Renal cortex interstitium (tissue), 11 donors: Measurements from ENCODE around the gene CPS1. TPM values are rescaled to one million over a fixed set of nuclear protein-coding genes. Genes with fewer than 3 reads are reported as not detected.

Experiments used
- DNase-seq, 11 donors: peaks; one replicate each; pipeline ENCODE4 v3.0.0-alpha.2; 2013; ENCODE audit warnings: low read depth in 9 of 11, low spot score in 4 of 11; ENCODE audit errors: extremely low read depth in 1 of 11
- polyA plus RNA-seq, 3 donors: library from polyadenylated mRNA; unstranded; fragments of 120-200 nt; gene quantifications; one replicate each; pipeline ENCODE4 v1.2.1, GENCODE V29; 2013; ENCODE audit not compliant: insufficient read length in 3 of 3

The CPS1 gene
- polyA plus RNA-seq, 3 donors, result 2.4 to 5.4 (median 3.8) TPM

DNA sequence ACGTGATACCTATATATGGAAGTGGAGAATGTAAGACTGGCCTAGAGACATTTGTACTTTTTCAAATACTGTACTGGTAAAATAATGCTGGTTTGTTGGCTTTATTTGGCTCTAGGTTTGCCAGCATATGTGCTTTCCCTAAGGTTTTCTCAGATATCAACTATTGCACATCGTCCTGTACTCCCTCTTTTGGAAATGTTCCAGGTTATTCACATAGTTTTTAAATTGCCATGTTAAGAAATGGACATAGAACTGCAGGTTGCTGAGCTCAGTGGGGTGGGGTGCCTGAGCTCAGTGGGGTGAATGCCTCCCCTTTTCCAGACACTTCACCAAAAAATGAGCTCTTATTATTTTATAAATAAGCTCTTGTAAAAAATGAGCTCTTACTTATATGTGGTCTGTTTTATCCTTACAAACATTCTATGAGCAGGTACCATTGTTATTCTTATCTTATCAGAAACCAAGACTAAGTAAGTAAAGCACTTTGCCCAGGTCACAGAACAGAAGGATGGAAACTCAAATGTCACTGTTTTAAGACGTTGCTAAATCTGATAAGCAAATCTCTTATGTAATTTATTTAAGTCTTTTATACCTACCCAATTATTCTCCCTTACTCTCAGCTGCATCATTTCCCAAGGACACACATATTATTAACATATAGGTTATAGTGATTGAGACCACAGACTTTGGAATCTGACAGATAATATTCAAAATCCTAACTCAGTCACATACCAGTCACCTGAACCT is 99.0 kb downstream of the CPS1 start:
- no peak for DNase-seq

GRCh38 chr2:210657874-210658273 is 101.5 kb downstream of the CPS1 start:
- DNase-seq, result no peak

- DNase-seq, result no peak
Observed at GRCh38 chr2:210660751-210661150, 104.4 kb downstream of the CPS1 start.

DNA sequence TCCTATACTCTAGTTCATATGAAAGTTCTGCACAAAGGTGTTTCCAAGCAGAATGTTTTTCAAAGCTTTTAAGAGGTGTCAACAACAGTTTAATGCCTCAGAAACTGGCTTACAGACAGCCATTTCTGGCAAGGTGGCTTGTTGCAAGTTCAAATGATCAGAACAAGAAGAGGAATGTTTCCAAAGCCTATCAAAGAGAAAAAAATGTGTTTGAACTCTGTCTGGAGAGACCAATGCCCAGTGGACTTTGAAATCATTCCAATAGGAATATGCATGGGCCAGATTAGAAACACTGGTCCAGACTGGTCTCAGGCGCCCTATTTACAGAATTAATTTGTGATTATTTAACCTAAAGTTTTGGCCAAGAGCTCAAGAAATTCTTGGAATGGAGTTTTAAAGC is 106.2 kb downstream of the CPS1 start:
- no peak for DNase-seq

DNA sequence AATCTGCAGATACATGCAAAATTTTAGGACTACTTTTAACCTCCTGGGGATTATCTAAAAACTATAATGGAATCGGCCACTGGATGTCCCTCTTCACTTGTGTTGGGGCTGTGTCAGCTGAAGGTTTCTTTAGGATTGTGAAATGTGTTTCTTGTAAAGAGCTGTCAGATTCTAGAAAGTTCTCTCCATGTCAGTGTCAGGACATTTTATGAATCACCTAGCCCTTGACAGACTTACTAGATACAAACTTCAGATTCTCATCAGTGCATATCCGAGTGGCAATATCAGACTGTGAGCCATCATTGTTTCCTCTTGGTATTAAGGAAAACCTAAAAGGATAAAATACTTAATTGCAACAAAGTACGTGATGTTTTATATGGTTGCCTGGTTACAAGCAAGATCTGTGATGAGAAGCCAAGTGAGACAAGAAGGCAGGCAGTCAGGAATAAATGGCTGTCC is 107.3 kb downstream of the CPS1 start:
- DNase-seq, result peak; percentile 1 to 32 (median 15)

- DNase-seq, result no peak
Observed at GRCh38 chr2:210667711-210668110, 111.3 kb downstream of the CPS1 start.

DNA sequence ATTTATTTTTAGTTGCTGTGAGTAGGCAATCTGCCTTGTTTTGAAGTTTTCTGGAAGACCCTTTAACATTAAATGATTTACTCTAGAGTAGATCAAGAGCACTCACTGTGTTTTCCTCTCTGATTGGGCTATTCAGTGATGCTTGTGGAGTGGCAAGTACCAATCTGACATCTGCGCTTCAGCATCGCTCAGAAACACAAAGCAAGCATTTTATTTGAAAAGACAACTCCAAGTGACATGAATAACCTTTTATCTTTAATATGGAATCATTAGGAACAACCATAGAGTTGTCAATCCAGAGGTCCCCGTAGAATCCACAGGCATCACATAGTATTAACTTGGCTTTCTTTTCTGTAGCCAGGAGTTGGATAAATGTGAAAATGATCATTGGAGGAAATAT is 114.7 kb downstream of the CPS1 start:
- no peak for DNase-seq

- DNase-seq, result no peak
Observed at GRCh38 chr2:210673117-210673516, 116.7 kb downstream of the CPS1 start.

- DNase-seq, result no peak
Observed at GRCh38 chr2:210676067-210676466, 119.7 kb downstream of the CPS1 start.

DNA sequence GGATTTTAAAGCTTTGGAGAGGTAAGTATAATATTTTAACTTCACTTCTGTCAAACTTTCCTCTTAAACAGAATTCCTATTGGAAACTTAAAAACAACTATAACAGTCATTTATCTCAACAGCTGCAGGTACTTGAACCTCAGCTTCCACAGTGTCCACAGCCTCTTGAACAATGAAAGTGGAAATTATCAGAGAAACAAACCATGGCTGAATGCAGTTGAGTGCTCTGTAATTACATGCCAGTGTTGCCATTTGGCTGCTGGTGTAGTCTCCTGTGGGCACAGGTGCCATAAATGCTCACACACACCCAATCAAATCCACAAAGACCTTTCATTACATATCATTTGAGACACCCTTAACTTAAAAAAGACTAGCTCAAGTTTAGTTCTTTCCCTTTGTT is 125.1 kb downstream of the CPS1 start:
- no peak for DNase-seq

- no peak for DNase-seq
Observed at GRCh38 chr2:210686401-210686800, 130.0 kb downstream of the CPS1 start.

DNA sequence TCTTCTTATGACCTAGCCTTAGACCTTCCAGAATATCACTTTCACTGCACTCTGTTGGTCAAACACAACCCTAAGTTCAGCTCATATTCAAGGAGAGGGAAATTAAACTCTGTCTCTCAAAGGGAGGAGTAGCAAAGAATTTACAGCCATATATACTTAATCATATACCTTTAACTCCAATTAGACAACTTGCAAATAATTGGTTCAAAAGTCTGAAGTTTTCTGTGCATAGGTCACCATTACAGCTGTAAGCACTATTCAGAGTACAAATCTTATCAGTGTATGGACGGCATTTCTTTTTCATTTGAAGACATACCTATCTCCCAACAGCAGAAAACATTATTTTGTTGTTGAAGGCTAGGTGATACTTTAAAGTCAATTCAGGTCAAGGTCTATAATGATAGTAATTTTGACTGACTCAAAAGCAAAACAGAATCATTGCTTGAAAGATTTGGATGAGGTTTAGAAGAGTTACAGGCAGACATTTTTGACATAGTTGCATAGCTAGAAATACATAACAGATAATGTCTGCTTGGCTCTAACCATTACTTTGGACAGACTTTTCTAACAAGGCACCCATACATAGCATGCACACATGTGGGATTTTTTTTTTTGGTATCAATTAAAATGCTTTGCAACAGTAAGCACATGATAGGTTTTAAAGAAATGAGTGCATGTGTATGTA is 131.5 kb downstream of the CPS1 start:
- no peak for DNase-seq

DNA sequence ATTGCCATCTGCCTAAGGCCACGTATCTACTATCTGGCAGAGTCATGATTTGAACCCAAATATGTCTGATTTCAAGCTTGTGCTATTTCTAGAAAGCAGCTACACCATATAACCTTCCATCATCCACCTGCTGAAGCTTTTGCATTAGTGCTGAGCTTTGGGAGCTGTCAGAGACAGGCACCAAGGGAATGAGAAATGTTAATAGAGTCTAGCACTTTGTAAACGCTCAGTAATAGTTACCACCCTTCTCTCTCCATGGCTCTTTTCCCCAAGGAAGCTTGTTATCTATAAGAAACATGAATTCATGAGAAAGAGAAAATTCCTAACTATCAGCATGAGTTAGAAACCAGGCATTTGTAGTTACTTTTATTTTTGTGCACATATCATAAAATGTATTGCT is 151.5 kb downstream of the CPS1 start:
- DNase-seq, result no peak

GRCh38 chr2:210713122-210713521 is 156.7 kb downstream of the CPS1 start:
- no peak for DNase-seq

GRCh38 chr2:210715560-210716082 is 159.2 kb downstream of the CPS1 start:
- no peak for DNase-seq

GRCh38 chr2:210718503-210718902 is 162.1 kb downstream of the CPS1 start:
- DNase-seq, result no peak

- DNase-seq, result no peak
Observed at GRCh38 chr2:210722092-210722491, 165.7 kb downstream of the CPS1 start.

DNA sequence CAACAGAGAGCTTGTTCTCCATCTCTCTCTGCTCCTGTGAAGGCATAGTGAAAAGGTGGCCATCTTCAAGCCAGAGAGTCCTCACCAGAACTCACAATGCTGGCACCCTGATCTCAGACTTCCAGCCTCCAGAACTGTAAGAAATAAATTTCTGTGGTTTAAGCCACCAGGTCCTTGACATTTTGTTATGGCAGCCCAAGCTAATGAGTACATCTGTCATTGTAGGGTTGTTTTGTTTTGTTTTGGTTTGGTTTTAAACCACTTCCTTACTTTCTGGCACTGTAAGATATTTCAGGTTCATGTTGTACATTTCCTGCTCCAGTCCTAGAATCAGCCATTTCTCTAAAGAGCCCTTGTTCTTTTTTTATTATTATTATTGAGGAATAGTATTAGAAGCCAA is 171.2 kb downstream of the CPS1 start:
- no peak for DNase-seq
